ENCODE data around the gene NEK9.

DNA sequence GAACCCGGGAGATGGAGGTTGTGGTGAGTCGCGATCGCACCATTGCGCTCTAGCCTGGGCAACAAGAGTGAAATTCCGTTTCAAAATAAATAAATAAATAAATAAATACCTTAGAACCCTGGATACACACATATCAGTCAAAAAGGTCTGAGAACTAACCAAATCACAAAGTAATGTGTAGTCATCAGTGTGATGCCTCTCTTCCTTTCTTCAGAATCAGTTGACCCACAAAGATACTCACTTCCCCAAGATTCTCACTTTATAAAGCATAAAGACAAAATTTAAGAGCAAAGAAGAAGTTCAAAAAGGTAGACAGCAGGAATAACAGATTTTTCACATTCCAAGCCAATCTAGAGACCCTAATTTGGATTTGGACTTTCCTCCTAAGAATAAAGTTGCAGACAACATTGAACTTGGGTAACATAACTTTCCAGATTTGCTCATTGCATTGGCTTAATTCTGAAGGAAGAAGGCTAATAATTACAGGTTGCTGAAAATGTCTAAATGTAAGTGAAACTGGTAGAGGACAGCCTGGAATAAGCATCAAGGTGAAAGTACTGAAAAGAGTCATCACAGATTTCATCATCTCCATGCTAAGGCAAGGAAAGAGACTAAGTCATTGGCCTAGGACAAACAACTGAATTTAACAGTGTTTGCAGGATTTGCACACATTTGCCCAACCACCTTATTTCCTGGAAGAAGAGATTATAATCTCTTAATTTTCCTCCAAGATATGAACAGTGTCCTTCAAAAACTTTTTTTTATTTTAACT lies 32.2 kb upstream of the NEK9 start:
- TF ChIP-seq CTCF (IDR thresholded peaks at IDR 0.05) (no peak), POLR2A (IDR thresholded peaks at IDR 0.05) (no peak)
